GM12891 (cell line): Measurements from ENCODE around the gene GNAQ.
"Not testable (repeated sequence)": the region's sequence is repeated elsewhere in the genome, so short reads cannot be mapped to it uniquely, and the experiment has no call there.

Experiments
- DNase-seq: peaks from one replicate; pipeline ENCODE4 v3.0.0; 2011; ENCODE audit warnings: low spot score; ENCODE audit not compliant: insufficient read length
- FAIRE-seq: peaks from 2 replicates; lab custom pipeline; 2011; peaks lifted over from hg19 to GRCh38; lab: Jason Lieb, UNC
- PAX5 ChIP-seq: IDR thresholded peaks from 2 replicates; pipeline ENCODE4 v1.6.1; 2011; ENCODE audit warnings: low read length, moderate library complexity, mild to moderate bottlenecking; ENCODE audit not compliant: insufficient read depth, severe bottlenecking
- POLR2A ChIP-seq: IDR thresholded peaks from 2 replicates; pipeline ENCODE4 v1.6.1; 2011; ENCODE audit warnings: low read depth, low read length, control low read depth
- POLR2AphosphoS5 ChIP-seq: IDR thresholded peaks from 2 replicates; pipeline ENCODE4 v1.6.1; 2011; ENCODE audit warnings: low read depth, low read length, control low read depth
- POU2F2 ChIP-seq: IDR thresholded peaks from 2 replicates; pipeline ENCODE4 v1.6.1; 2011; ENCODE audit warnings: low read depth, mild to moderate bottlenecking, control low read depth, low read length, moderate library complexity
- SPI1 ChIP-seq: IDR thresholded peaks from 2 replicates; pipeline ENCODE4 v1.6.1; 2011; ENCODE audit warnings: low read depth, low read length, control low read depth
- TAF1 ChIP-seq: IDR thresholded peaks from 2 replicates; pipeline ENCODE4 v1.6.1; 2011; ENCODE audit warnings: low read depth, low read length, control low read depth

GNAQ gene

DNA sequence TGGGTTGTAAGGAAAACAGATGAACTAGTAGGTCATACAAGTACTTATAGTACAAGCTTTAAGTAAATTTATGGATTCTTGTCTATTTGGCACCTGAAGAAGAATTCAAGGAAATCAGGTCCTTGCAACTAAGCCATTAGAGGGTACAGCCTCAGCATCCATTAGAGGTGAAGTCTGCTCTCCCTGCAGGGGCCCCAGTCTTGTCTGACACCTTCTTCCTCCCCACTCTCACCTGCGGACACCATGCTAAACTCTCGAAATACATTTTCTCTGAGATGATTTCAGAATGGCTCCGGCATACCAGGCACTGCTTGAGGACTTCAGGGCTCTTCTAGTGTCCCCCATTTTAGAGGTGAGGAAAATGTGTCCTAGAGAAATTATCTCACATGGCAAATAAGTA, 137.9 kb downstream of the GNAQ start:
- FAIRE-seq (no peak), DNase-seq (no peak)
- TF ChIP-seq PAX5 (no peak), TAF1 (no peak), POLR2AphosphoS5 (no peak), SPI1 (no peak), POU2F2 (no peak), POLR2A (no peak)

DNA sequence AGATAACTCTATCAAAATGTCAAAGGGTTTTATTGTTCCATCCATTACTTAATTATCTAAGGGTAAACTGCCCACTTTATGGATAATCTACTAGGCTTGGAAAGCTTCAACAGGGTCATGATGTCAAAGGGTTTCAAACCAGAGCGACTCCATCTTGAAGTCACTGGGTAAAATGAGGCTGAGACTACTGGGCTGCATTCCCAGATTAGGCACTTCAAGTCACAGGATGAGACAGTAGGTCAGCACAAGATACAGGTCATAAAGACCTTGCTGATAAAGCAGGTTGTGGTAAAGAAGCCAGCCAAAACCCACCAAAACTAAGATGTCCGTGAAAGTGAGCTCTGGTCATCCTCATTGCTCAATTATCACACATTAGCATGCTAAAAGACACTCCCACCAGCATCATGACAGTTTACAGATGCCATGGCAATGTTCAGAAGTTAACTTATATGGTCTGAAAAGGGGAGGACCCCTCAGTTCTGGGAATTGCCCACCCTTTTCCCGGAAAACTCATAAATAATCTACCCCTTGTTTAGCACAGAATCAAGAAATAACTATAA, 138.6 kb downstream of the GNAQ start:
- FAIRE-seq (peak; percentile 28), DNase-seq (no peak)
- TF ChIP-seq SPI1: no peak
- no peak for TF ChIP-seq POLR2AphosphoS5
- no peak for TF ChIP-seq POU2F2
- no peak for TF ChIP-seq TAF1
- no peak for TF ChIP-seq POLR2A
- no peak for TF ChIP-seq PAX5

DNA sequence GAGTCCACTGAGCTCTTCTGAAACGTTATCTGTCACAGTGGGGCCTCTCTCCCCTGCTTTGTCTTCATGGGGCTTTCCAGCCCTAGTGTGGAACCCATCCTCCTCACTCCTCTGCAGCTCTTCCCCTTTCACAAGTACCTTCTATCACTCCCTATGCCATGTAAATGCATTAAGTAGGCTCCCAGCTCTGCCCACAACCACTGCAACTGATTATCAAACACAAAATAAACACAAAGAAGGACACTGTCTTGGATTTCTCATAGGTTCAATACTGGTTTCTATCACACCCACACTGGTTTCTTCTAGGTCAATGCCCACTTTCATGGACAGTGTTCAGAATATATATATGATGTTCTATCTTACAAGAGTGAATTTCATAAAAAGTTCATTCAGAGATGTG, 139.4 kb downstream of the GNAQ start:
- FAIRE-seq (no peak), DNase-seq (no peak)

DNA sequence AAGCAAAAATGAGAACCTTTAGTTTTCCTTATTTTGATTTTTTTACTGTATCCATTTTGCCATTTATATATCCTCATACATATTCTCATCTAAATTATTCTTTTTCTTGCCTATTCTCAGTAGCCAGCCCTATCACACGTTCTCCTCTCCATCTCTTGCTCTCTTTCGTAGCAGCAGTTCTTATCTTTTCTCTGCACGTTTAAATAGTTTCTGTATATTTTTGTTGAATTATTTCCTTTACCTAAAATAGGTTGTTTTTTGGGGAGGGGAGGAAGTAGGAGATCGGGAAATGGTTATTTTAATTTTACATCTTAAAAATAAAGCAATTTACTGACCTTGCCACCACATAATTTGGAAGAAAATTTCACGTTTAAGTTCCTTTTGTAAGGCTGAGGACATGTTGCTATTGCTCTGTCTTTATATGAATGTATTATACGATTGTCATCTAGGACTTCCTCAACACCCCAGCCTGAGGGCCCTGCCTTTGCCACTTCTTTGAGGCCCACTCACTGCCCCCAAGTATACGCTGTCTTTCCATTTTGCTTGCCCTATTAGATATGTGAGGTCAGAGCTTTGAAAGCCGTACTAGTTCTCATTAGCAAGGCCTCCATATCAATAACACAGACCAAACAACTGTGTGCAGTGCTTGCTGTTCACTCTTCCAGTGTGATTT, 140.3 kb downstream of the GNAQ start:
- TF ChIP-seq POU2F2 (no peak), POLR2AphosphoS5 (no peak), TAF1 (no peak), POLR2A (no peak), SPI1 (no peak), PAX5 (no peak)
- DNase-seq: no peak
- no peak for FAIRE-seq

More for the DNA sequence above, 139.4 kb downstream of the GNAQ start:
- TF ChIP-seq POLR2A (no peak), SPI1 (peak; percentile 60)

DNA sequence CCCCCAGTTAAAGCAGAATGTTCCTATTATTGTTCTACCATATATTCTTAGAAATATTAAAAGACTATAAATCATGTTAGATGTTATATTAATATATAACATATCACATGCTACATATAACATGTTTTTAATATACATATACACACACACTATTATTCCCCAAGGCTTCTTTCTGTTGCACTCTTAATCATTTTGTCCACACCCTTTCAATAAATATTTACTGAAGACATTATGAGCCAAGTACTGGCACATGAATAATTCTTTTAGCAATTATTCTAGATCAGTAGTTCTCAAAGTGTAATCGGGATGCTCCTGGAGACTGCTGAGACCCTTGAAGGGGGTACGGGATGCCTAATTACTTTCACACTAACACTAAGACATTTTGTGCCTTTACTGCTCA, 143.9 kb downstream of the GNAQ start:
- TF ChIP-seq SPI1: no peak
- TF ChIP-seq PAX5: no peak
- no peak for TF ChIP-seq POU2F2
- TF ChIP-seq POLR2A: no peak
- no peak for TF ChIP-seq TAF1
- TF ChIP-seq POLR2AphosphoS5: no peak
- no peak for DNase-seq
- no peak for FAIRE-seq

DNA sequence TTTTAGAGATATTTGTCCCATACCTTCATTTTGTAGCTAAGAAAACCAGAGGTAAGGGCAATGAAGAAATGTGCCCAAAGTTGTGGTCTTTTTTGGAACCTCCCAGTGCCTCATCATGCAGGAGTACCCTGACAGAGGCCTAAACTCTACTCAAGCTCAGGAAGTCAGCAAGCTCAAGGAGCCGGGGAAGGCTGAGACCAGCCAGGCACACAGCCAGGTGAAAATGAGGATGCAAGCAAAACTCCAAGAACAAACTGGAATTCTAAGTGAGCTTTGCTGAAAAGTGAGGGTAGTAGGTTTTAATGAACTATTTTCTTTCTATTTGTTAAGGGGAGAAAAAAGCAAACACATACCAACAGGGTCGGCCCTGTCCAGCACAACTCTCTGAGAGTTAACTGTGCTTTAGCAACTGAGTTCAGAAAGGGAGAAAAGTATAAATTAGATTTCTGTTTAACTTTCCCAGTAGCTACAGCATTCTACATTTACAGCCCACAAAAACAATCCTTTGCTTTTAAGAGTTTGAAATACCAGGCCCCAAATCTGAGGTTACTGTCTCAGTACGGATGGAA, 146.4 kb downstream of the GNAQ start:
- no peak for DNase-seq
- FAIRE-seq: no peak

DNA sequence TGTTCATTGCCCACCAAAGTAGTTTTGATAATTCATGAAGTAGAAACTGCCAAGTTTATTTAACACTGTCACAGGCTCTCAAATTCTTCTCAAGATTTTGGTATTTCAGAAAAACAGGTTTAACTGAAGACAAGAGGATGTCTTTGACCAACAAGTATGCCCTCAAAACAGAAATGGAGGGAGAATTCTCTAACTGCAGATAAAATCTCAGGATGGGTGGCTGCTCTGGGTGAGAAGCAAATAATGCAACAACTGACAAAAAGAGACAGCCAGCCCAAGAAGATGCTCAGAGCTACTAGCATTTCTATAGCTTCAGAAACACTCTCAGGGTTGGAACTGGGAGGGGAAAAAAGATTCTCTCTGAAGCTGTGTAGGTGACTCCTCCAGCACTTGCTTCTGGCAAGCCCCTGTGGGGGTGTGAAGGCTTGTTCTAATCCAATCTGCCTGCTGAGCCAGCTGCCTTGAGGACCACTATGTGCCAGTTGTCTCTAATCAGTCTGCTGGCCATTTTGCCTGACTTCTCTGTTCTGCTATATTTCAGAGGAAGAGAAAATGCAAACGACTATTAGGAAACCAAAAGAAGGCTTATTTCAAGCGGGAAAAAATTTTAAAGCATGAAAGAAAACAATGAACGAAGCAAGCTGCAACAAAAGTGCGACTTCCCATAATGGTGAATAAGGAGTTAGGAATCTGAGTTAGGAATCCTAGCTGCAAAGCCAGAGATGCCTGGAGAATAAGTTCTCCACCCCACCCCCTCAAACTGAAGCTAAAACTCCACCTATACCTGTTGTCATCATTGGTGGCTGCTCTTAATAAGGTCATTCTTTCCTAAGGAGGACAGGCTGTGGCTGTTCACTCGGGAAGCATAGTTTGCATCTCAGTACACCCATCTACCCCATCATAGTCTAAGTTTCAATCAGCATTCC, 147.5 kb downstream of the GNAQ start:
- FAIRE-seq (no peak), DNase-seq (no peak)
- TF ChIP-seq SPI1: no peak

More for the DNA sequence above, 146.4 kb downstream of the GNAQ start:
- TF ChIP-seq SPI1 (no peak), POLR2A (no peak), PAX5 (no peak), POU2F2 (no peak), POLR2AphosphoS5 (no peak), TAF1 (no peak)

DNA sequence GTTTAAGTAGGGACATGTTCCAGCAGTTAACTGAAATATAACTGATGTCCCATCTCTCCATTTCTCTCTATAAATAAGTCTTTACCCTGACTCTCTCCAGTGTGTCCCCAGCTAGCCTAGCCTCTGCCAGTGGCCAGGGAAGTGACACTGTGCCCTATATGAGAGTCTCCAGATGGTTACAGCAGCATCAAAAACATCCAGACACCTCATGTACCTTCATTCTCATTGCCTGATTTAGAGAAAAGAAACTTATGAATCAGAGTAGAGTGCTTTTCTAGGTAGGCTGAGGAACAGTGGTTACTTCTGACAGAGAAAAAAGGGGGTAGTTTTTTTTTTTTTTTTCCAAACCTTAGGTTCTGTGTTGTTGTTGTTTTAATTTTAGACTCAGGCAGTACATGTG, 148.5 kb downstream of the GNAQ start:
- DNase-seq: no peak
- FAIRE-seq: no peak
- TF ChIP-seq PAX5: no peak
- TF ChIP-seq TAF1: no peak
- TF ChIP-seq POLR2AphosphoS5: no peak
- no peak for TF ChIP-seq SPI1
- TF ChIP-seq POU2F2: no peak
- TF ChIP-seq POLR2A: no peak

DNA sequence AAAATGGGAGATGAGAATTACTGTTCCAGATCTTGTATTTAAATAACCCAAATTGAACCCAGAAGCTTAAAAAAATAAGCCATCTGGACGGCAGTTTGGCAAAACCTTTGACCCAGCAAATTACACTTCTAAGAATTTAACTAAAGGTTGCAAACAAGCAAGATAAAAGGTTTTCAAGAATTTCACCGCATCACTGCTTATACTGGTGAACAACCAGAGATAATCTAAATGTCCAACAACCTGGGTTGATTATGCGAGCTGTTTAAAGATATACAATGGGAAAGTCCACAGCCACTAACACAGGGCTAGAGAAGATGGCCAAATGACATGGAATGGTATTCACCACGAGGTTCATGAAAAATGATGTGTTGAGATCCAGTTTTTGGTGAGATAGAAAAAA, 149.3 kb downstream of the GNAQ start:
- no peak for FAIRE-seq
- DNase-seq: no peak
- TF ChIP-seq PAX5 (no peak), TAF1 (no peak), POU2F2 (no peak), POLR2A (no peak), POLR2AphosphoS5 (no peak), SPI1 (no peak)

DNA sequence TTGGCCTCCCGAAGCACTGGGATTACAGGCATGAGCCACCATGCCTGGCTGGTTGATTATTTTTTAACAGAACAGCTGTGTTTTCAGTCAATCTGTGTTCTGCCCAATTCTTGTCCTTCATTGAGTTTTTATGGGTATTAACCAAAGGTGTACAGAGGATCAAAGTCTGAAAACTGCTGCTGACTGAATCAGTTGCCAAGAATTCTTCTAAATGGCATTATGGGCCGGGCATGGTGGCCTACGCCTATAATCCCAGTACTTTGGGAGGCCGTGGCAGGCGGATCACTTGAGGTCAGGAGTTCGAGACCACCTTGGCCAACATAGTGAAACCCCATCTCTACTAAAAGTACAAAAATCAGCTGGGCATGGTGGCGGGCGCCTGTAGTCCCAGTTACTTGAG, 150.0 kb downstream of the GNAQ start:
- not testable (repeated sequence) for FAIRE-seq, DNase-seq
